NCI-H1417 (cell line): ENCODE measurements around the gene ISG15.

Experiments
- DNase-seq, 3 experiments: peaks; one replicate each; lab custom pipeline; 2025; lab: John Stamatoyannopoulos, UW

The ISG15 gene

DNA sequence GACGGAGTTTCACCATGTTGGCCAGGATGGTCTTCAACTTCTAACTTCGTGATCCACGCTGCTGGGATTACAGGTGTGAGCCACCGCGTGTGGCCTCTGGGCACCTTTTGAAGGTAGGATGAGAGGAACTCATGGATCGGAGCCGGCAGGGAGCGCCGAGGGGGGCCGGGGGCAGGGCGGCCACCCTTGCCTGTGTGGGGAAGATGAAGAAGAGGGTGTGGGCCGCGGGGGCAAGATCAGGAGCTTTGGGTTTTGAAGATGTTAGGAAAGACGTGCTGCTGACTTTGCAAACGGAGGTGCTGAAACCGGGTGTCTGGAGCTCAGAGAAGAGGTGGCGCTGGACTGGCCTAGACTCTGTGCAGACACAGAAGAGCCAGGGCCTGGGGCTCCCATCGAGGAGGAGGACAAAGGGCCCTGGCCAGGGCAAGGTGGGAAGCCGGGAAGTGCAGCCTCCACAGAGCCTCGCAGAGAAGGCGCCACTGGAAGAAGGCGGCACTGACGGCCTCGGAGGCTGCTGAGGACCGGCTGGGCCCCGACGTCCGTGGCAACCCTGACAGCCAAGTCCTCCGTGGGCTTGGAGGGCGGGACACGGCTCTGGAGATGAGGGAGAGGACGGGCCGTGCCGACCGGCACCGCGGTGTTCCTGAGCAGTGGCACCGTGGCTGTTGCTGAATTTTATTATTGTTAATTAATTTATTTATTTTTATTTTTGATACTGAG is 47.1 kb downstream of the ISG15 start:
- no peak for DNase-seq

DNA sequence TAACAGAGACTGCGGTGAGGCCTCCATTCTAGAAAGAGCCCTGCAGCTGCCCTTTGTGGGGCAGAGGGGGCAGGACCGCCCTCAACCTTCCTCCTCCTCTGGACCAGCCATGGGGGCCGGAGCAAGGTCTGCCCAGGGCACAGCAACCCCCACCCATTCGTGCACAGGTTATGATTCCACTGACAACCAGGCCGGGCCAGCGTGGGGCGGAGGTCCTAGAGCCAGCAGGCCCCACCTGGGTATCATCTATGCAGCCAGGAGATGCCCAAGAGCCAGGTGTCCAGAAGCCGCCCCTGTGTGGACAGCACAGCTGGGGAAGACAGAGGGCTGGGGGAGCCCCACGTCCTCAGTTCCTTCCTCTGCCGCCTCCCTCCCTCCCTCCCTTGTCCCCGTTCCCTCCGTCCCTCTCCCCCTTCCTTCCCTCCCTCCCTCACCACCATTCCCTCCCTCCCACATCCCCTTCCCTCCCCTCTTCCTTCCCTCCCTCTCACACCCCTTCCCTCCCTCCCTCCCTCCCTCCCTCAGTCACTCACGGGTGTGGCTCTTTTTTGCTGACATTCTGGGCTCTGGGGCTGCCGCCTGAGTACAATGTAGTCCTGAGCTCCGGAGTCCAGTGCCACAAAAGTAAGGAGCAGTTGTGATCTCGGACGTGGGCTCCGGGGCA is 48.5 kb downstream of the ISG15 start:
- DNase-seq, result no peak

DNA sequence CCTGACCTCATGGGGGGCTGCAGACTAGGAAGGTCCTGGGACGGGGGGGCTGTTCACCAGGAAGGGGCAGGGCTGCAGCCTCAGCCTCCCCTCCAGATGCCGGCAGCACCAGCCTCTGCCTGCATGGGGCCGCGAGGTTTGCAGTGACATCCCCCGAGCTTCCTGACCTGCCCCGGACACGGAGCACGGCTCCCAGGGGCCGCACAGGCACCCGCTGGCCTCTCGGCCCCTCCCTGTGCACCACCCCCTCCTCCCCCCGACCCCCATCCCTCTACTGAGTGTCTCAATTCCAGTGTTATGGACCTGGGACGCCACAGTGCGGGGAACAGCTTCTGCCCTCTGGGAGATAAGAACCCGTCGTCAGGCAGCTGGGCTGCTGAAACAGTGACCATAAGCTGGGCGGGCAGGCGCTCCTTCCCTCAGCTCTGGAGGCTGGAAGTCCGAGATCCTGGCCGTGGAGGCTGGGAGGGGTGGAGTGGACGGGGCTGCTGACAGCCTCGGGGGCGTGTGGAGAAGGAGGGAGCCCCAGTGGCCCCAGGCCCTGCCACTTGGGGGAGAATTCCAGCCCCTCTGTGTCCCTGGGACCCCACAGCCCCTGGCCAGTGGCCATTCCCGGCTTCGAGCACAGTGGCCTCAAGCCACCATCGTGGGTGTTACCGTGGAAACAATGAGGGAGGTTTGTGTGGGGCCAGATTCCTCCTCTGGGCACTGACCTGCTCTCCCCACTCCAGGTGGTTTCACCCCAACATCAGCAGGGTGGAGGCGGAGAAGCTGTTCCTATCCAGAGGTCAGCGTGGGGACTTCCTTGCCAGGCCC is 49.3 kb downstream of the ISG15 start:
- no peak for DNase-seq

DNA sequence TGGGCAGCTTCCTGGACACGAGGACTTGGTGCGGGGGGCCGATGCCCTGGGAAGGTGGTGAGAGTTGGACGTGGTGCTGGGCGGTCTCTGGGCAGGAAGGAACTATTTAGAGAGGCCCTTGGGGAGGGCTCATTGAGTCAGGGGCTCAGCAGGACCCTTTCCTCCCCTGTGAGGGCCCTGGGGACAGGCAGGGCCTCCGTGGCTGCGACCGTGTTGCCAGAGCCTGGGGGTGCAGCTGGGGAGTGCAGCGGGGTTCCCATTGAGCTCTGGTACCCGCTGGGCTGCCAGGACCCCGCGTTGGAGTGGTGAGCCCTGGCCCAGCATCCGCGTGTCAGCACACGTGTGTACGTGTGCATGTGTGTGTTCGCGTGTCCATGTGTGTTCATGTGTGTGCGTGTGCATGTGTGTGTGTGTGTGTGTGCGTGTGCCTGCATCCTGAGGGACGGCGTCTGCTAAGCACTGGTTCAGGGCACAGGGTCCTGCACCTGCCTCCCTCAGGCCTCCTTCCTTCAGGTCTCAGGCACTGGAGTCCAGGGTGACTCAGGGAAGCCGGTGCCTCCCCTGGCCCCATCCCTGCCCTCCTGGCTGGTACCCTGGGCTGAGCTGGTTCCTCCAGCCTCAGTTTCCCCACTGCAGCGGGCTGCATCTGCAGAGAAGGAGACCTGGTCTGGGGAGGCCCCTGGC is 50.1 kb downstream of the ISG15 start:
- no peak for DNase-seq
